HEK293 (cell line): Measurements from ENCODE around the gene NR4A3.

Source experiments
- CTCF ChIA-PET: fragments of 350-600 bp; formaldehyde crosslinking; extraction: SDS; loops from one replicate; lab custom pipeline; 2021; ENCODE audit warnings: antibody characterized with exemption; lab: Yijun Ruan, JAX
- POLR2A ChIA-PET: fragments of 300-600 bp; formaldehyde crosslinking; extraction: SDS; loops from one replicate; lab custom pipeline; 2020; ENCODE audit warnings: antibody characterized with exemption, inconsistent platforms; lab: Yijun Ruan, JAX
- H3K27ac ChIP-seq: fragments of 200-500 bp; sonication (Bioruptor generic); 2 replicates; pipeline ENCODE4 v1.5.1; 2014; ENCODE audit warnings: low read depth, low read length, control low read depth, inconsistent platforms; ENCODE audit errors: extremely low read depth
- H3K36me3 ChIP-seq, 2 experiments: fragments of 200-500 bp in 1 of 2; sonication (Bioruptor generic) in 1 of 2; 1 replicate in 1 of 2; 2 replicates in 1 of 2; pipeline ENCODE4 v1.5.1; 2014 to 2017; ENCODE audit warnings: inconsistent platforms in 2 of 2, low read length in 2 of 2; ENCODE audit not compliant: control insufficient read depth in 2 of 2, insufficient read depth in 1 of 2
- H3K4me1 ChIP-seq: fragments of 200-500 bp; sonication (Bioruptor generic); 2 replicates; pipeline ENCODE4 v1.5.1; 2014; ENCODE audit warnings: mild to moderate bottlenecking, low read length, inconsistent platforms; ENCODE audit not compliant: control insufficient read depth, insufficient read depth
- H3K4me3 ChIP-seq: 2 replicates; pipeline ENCODE4 v1.5.1; 2011; ENCODE audit warnings: low read depth, mild to moderate bottlenecking, control low read depth, low read length, moderate library complexity
- H3K9me3 ChIP-seq: fragments of 200-500 bp; sonication (Bioruptor generic); 2 replicates; pipeline ENCODE4 v1.5.1; 2014; ENCODE audit warnings: low read depth, low read length, inconsistent platforms; ENCODE audit not compliant: control insufficient read depth, insufficient read depth
- GLI4 ChIP-seq: fragments of 450-650 bp; formaldehyde crosslinking; IDR thresholded peaks from 2 replicates; pipeline ENCODE4 v1.5.1; 2016; ENCODE audit warnings: missing biosample characterization, missing genetic modification characterization
- KLF9 ChIP-seq: fragments of 450-650 bp; formaldehyde crosslinking; IDR thresholded peaks from 2 replicates; pipeline ENCODE4 v1.5.1; 2016; ENCODE audit warnings: missing biosample characterization, missing genetic modification characterization, low read depth
- TRIM28 ChIP-seq: IDR thresholded peaks from 2 replicates; pipeline ENCODE4 v1.6.1; 2011; ENCODE audit warnings: low read length, control low read depth, borderline replicate concordance
- ZBTB20 ChIP-seq: fragments of 450-650 bp; formaldehyde crosslinking; IDR thresholded peaks from 2 replicates; pipeline ENCODE4 v1.5.1; 2016; ENCODE audit warnings: missing biosample characterization, missing genetic modification characterization
- ZFP3 ChIP-seq: fragments of 450-650 bp; formaldehyde crosslinking; IDR thresholded peaks from 2 replicates; pipeline ENCODE4 v1.5.1; 2016; ENCODE audit warnings: low read depth, missing biosample characterization, missing genetic modification characterization
- ZNF10 ChIP-seq: fragments of 450-650 bp; formaldehyde crosslinking; IDR thresholded peaks from 2 replicates; pipeline ENCODE4 v1.5.1; 2017; ENCODE audit warnings: missing biosample characterization, missing genetic modification characterization
- ZNF121 ChIP-seq: fragments of 450-650 bp; formaldehyde crosslinking; IDR thresholded peaks from 2 replicates; pipeline ENCODE4 v1.5.1; 2016; ENCODE audit warnings: missing biosample characterization, missing genetic modification characterization
- ZNF132 ChIP-seq: fragments of 450-650 bp; formaldehyde crosslinking; IDR thresholded peaks from 2 replicates; pipeline ENCODE4 v1.5.1; 2017; ENCODE audit warnings: missing biosample characterization, missing genetic modification characterization, borderline replicate concordance
- ZNF157 ChIP-seq: fragments of 450-650 bp; formaldehyde crosslinking; IDR thresholded peaks from 2 replicates; pipeline ENCODE4 v1.5.1; 2016; ENCODE audit warnings: missing biosample characterization, missing genetic modification characterization
- ZNF16 ChIP-seq: fragments of 450-650 bp; formaldehyde crosslinking; IDR thresholded peaks from 2 replicates; pipeline ENCODE4 v1.5.1; 2016; ENCODE audit warnings: low read depth, missing biosample characterization, missing genetic modification characterization
- ZNF211 ChIP-seq: fragments of 450-650 bp; formaldehyde crosslinking; IDR thresholded peaks from 2 replicates; pipeline ENCODE4 v1.5.1; 2016; ENCODE audit warnings: low read depth, missing biosample characterization, missing genetic modification characterization
- ZNF335 ChIP-seq: fragments of 450-650 bp; formaldehyde crosslinking; conservative IDR thresholded peaks from 2 replicates; pipeline ENCODE4 v1.5.1; 2016; ENCODE audit warnings: missing biosample characterization, missing genetic modification characterization
- ZNF354C ChIP-seq: fragments of 450-650 bp; formaldehyde crosslinking; IDR thresholded peaks from 2 replicates; pipeline ENCODE4 v1.5.1; 2016; ENCODE audit warnings: missing biosample characterization, missing genetic modification characterization, low read depth, borderline replicate concordance
- ZNF404 ChIP-seq: fragments of 450-650 bp; formaldehyde crosslinking; IDR thresholded peaks from 2 replicates; pipeline ENCODE4 v1.5.1; 2017; ENCODE audit warnings: missing biosample characterization, missing genetic modification characterization
- ZNF555 ChIP-seq: fragments of 450-650 bp; formaldehyde crosslinking; conservative IDR thresholded peaks from 2 replicates; pipeline ENCODE4 v1.5.1; 2017; ENCODE audit warnings: missing biosample characterization, mild to moderate bottlenecking, missing genetic modification characterization, inconsistent platforms
- ZNF561 ChIP-seq: fragments of 450-650 bp; IDR thresholded peaks from 2 replicates; pipeline ENCODE4 v1.5.1; 2018; ENCODE audit warnings: missing biosample characterization, missing genetic modification characterization, borderline replicate concordance
- ZNF600 ChIP-seq: fragments of 450-650 bp; formaldehyde crosslinking; IDR thresholded peaks from 2 replicates; pipeline ENCODE4 v1.5.1; 2016; ENCODE audit warnings: missing biosample characterization, missing genetic modification characterization
- ZNF670 ChIP-seq: fragments of 450-650 bp; formaldehyde crosslinking; IDR thresholded peaks from 2 replicates; pipeline ENCODE4 v1.5.1; 2016; ENCODE audit warnings: missing biosample characterization, missing genetic modification characterization, low read depth
- TF ChIP-seq, protein P1 (sequence below): fragments of 450-650 bp; formaldehyde crosslinking; IDR thresholded peaks from 2 replicates; pipeline ENCODE4 v1.5.1; 2016; ENCODE audit warnings: missing biosample characterization, missing genetic modification characterization
- TF ChIP-seq, protein P2 (sequence below): fragments of 450-650 bp; formaldehyde crosslinking; IDR thresholded peaks from 2 replicates; pipeline ENCODE4 v1.5.1; 2016; ENCODE audit warnings: missing biosample characterization, missing genetic modification characterization
- TF ChIP-seq, protein P3 (sequence below): fragments of 450-650 bp; formaldehyde crosslinking; IDR thresholded peaks from 2 replicates; pipeline ENCODE4 v1.5.1; 2016; ENCODE audit warnings: missing biosample characterization, missing genetic modification characterization
- TF ChIP-seq, protein P4 (sequence below): fragments of 450-650 bp; formaldehyde crosslinking; IDR thresholded peaks from 2 replicates; pipeline ENCODE4 v1.5.1; 2016; ENCODE audit warnings: missing biosample characterization, missing genetic modification characterization
- TF ChIP-seq, protein P5 (sequence below): fragments of 450-650 bp; formaldehyde crosslinking; IDR thresholded peaks from 2 replicates; pipeline ENCODE4 v1.5.1; 2016; ENCODE audit warnings: missing biosample characterization, missing genetic modification characterization
- TF ChIP-seq, protein P6 (sequence below): fragments of 450-650 bp; formaldehyde crosslinking; IDR thresholded peaks from 2 replicates; pipeline ENCODE4 v1.5.1; 2017; ENCODE audit warnings: missing biosample characterization, missing genetic modification characterization

The NR4A3 gene

DNA sequence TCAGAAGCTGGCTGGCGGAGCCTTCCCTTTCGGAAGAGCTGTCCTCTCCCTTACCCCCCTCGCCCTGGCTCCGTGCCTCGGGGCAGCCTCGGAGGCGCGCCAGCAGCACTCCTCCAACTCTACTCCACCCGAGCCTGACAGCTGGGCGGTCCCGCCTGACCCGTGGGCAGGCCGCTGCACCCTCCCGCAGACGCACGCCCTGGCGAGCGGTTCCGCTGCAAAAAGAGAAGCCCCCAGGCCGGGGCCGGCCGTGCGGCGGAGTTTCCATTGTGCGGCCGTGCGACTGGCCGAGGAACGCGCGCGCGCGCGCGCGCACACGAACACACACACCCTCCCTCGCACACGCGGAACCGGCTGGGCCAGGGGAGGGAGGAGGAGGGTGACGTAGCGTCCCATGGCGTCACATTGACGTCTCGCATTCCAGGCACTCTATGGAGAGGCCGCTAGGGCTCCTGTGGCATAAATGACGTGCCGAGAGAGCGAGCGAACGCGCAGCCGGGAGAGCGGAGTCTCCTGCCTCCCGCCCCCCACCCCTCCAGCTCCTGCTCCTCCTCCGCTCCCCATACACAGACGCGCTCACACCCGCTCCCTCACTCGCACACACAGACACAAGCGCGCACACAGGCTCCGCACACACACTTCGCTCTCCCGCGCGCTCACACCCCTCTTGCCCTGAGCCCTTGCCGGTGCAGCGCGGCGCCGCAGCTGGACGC is at the start of gene NR4A3 (continued):
- TF ChIP-seq, protein P1, sequence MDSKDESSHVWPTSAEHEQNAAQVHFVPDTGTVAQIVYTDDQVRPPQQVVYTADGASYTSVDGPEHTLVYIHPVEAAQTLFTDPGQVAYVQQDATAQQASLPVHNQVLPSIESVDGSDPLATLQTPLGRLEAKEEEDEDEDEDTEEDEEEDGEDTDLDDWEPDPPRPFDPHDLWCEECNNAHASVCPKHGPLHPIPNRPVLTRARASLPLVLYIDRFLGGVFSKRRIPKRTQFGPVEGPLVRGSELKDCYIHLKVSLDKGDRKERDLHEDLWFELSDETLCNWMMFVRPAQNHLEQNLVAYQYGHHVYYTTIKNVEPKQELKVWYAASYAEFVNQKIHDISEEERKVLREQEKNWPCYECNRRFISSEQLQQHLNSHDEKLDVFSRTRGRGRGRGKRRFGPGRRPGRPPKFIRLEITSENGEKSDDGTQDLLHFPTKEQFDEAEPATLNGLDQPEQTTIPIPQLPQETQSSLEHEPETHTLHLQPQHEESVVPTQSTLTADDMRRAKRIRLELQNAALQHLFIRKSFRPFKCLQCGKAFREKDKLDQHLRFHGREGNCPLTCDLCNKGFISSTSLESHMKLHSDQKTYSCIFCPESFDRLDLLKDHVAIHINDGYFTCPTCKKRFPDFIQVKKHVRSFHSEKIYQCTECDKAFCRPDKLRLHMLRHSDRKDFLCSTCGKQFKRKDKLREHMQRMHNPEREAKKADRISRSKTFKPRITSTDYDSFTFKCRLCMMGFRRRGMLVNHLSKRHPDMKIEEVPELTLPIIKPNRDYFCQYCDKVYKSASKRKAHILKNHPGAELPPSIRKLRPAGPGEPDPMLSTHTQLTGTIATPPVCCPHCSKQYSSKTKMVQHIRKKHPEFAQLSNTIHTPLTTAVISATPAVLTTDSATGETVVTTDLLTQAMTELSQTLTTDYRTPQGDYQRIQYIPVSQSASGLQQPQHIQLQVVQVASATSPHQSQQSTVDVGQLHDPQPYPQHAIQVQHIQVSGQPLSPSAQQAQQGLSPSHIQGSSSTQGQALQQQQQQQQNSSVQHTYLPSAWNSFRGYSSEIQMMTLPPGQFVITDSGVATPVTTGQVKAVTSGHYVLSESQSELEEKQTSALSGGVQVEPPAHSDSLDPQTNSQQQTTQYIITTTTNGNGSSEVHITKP (tag by site-specific recombination): peak; percentile 57; the same call in 1 of the 2 replicates
- TF ChIP-seq ZNF132 (no peak), ZNF670 (no peak), ZNF157 (tag by site-specific recombination) (no peak), KLF9 (tag by site-specific recombination) (peak; percentile 79), ZBTB20 (tag by site-specific recombination) (peak; percentile 83; the same call in 1 of the 2 replicates), ZNF555 (tag by site-specific recombination) (no peak), TRIM28 (no peak), GLI4 (tag by site-specific recombination) (no peak), ZNF404 (tag by site-specific recombination) (no peak), ZNF354C (tag by site-specific recombination) (no peak)
- TF ChIP-seq, protein P2, sequence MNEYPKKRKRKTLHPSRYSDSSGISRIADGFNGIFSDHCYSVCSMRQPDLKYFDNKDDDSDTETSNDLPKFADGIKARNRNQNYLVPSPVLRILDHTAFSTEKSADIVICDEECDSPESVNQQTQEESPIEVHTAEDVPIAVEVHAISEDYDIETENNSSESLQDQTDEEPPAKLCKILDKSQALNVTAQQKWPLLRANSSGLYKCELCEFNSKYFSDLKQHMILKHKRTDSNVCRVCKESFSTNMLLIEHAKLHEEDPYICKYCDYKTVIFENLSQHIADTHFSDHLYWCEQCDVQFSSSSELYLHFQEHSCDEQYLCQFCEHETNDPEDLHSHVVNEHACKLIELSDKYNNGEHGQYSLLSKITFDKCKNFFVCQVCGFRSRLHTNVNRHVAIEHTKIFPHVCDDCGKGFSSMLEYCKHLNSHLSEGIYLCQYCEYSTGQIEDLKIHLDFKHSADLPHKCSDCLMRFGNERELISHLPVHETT (tag by site-specific recombination): 0 out of 2 replicates have a peak, but pooled peaks have one; percentile 56
- TF ChIP-seq, protein P3, sequence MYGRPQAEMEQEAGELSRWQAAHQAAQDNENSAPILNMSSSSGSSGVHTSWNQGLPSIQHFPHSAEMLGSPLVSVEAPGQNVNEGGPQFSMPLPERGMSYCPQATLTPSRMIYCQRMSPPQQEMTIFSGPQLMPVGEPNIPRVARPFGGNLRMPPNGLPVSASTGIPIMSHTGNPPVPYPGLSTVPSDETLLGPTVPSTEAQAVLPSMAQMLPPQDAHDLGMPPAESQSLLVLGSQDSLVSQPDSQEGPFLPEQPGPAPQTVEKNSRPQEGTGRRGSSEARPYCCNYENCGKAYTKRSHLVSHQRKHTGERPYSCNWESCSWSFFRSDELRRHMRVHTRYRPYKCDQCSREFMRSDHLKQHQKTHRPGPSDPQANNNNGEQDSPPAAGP (tag by site-specific recombination): peak; percentile 72; the same call in 1 of the 2 replicates
- TF ChIP-seq, protein P4, sequence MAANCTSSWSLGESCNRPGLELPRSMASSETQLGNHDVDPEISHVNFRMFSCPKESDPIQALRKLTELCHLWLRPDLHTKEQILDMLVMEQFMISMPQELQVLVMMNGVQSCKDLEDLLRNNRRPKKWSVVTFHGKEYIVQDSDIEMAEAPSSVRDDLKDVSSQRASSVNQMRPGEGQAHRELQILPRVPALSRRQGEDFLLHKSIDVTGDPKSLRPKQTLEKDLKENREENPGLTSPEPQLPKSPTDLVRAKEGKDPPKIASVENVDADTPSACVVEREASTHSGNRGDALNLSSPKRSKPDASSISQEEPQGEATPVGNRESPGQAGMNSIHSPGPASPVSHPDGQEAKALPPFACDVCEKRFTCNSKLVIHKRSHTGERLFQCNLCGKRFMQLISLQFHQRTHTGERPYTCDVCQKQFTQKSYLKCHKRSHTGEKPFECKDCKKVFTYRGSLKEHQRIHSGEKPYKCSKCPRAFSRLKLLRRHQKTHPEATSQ: no peak
- TF ChIP-seq, all 188 proteins: peak for 64

DNA sequence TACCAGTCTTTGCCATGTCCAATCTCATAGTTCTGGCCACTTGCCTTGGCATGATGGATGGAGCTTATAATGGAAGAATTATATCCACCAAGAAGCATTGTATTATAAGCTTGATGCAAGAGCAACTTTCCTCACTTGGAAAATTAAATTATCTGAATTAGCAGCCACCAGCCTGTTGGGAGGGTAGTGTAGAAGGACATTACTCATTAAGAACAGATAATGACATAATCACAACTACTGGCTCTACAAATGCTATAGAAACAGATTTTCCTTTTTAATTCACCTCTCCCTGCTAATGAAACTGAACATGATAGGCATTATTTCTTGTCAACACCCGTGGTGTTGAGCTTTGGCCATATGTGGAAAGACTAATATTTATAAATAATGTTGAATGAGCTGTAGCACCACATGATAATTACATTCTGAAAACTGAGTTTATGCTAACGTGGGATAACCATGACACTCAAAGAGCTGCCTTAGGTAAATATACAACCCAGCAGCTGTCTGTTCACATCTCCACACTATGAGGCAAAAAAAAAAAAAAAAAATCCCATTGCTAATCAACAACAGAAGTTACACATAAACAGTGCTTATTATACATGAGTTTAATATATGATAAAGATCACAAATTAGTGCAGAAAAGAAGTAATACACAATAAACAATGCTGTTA is 48.1 kb upstream of the NR4A3 start:
- ChIA-PET CTCF (no interaction called here), POLR2A (no interaction called here)
- Histone ChIP-seq H3K4me1 (no peaks in the 10 kb centered on the region), H3K9me3 (no peaks in the 10 kb centered on the region), H3K27ac (no peak overlapping the region), H3K36me3 (no peaks in the 10 kb centered on the region), H3K4me3 (no peak overlapping the region)
- no peak for TF ChIP-seq ZNF600 (tag by site-specific recombination)
- no peak for TF ChIP-seq ZNF211 (tag by site-specific recombination)
- no peak for TF ChIP-seq ZNF335 (tag by site-specific recombination)
- TF ChIP-seq, protein P5, sequence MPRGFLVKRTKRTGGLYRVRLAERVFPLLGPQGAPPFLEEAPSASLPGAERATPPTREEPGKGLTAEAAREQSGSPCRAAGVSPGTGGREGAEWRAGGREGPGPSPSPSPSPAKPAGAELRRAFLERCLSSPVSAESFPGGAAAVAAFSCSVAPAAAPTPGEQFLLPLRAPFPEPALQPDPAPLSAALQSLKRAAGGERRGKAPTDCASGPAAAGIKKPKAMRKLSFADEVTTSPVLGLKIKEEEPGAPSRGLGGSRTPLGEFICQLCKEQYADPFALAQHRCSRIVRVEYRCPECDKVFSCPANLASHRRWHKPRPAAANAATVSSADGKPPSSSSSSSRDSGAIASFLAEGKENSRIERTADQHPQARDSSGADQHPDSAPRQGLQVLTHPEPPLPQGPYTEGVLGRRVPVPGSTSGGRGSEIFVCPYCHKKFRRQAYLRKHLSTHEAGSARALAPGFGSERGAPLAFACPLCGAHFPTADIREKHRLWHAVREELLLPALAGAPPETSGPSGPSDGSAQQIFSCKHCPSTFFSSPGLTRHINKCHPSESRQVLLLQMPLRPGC: no peak
- TF ChIP-seq ZNF16 (tag by site-specific recombination): no peak
- TF ChIP-seq ZNF121 (tag by site-specific recombination): no peak
- TF ChIP-seq ZNF561: no peak
- TF ChIP-seq, protein P6, sequence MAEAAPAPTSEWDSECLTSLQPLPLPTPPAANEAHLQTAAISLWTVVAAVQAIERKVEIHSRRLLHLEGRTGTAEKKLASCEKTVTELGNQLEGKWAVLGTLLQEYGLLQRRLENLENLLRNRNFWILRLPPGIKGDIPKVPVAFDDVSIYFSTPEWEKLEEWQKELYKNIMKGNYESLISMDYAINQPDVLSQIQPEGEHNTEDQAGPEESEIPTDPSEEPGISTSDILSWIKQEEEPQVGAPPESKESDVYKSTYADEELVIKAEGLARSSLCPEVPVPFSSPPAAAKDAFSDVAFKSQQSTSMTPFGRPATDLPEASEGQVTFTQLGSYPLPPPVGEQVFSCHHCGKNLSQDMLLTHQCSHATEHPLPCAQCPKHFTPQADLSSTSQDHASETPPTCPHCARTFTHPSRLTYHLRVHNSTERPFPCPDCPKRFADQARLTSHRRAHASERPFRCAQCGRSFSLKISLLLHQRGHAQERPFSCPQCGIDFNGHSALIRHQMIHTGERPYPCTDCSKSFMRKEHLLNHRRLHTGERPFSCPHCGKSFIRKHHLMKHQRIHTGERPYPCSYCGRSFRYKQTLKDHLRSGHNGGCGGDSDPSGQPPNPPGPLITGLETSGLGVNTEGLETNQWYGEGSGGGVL (tag by site-specific recombination): no peak
- TF ChIP-seq ZNF354C (tag by site-specific recombination): no peak
- no peak for TF ChIP-seq ZNF10
- TF ChIP-seq ZFP3 (tag by site-specific recombination): no peak
